H9 (cell line): ENCODE data around the gene TRAF2. TPM values are rescaled to one million over a fixed set of nuclear protein-coding genes. Genes with fewer than 3 reads are reported as not detected.

Source experiments
- DNase-seq: peaks from one replicate; pipeline ENCODE4 v3.0.0-alpha.2; 2017
- H2AFZ ChIP-seq: one replicate; pipeline ENCODE4 v1.6.1; 2013; ENCODE audit warnings: mild to moderate bottlenecking, low read length, control low read depth, moderate library complexity
- H2AK5ac ChIP-seq: 2 replicates; pipeline ENCODE4 v1.6.1; 2013; ENCODE audit warnings: low read length, control low read depth, mixed read lengths; ENCODE audit not compliant: insufficient read length
- H2BK120ac ChIP-seq: one replicate; pipeline ENCODE4 v1.6.1; 2013; ENCODE audit warnings: low read depth, mild to moderate bottlenecking, low read length, control low read depth, inconsistent platforms; ENCODE audit not compliant: poor library complexity, severe bottlenecking
- H2BK12ac ChIP-seq: 2 replicates; pipeline ENCODE4 v1.6.1; 2013; ENCODE audit warnings: low read length, control low read depth, mixed read lengths, low read depth; ENCODE audit not compliant: insufficient read length
- H2BK15ac ChIP-seq: 2 replicates; pipeline ENCODE4 v1.6.1; 2013; ENCODE audit warnings: low read depth, low read length, control low read depth
- H2BK20ac ChIP-seq: one replicate; pipeline ENCODE4 v1.6.1; 2013; ENCODE audit warnings: low read depth, mild to moderate bottlenecking, low read length, control low read depth, inconsistent platforms; ENCODE audit not compliant: poor library complexity, severe bottlenecking
- H2BK5ac ChIP-seq: 2 replicates; pipeline ENCODE4 v1.6.1; 2013; ENCODE audit warnings: low read length, control low read depth, mixed read lengths; ENCODE audit not compliant: insufficient read length
- H3K14ac ChIP-seq: 2 replicates; pipeline ENCODE4 v1.6.1; 2013; ENCODE audit warnings: low read length, control low read depth; ENCODE audit not compliant: insufficient read depth
- H3K18ac ChIP-seq: 2 replicates; pipeline ENCODE4 v1.6.1; 2013; ENCODE audit warnings: low read depth, mild to moderate bottlenecking, mixed read lengths, low read length, control low read depth; ENCODE audit not compliant: insufficient read length
- H3K23ac ChIP-seq: 2 replicates; pipeline ENCODE4 v1.6.1; 2013; ENCODE audit warnings: low read length, control low read depth, mixed read lengths, low read depth; ENCODE audit not compliant: insufficient read length
- H3K23me2 ChIP-seq: 2 replicates; pipeline ENCODE4 v1.6.1; 2013; ENCODE audit warnings: low read depth, mild to moderate bottlenecking, mixed read lengths, low read length, control low read depth; ENCODE audit not compliant: insufficient read length, poor library complexity, severe bottlenecking
- H3K27ac ChIP-seq: 2 replicates; pipeline ENCODE4 v1.5.1; 2013; ENCODE audit warnings: low read length, control low read depth, mixed read lengths, low read depth; ENCODE audit not compliant: insufficient read length
- H3K27me3 ChIP-seq: 2 replicates; pipeline ENCODE4 v1.6.1; 2013; ENCODE audit warnings: low read length, control low read depth, inconsistent platforms; ENCODE audit not compliant: insufficient read depth
- H3K4ac ChIP-seq: 2 replicates; pipeline ENCODE4 v1.6.1; 2013; ENCODE audit warnings: low read depth, mild to moderate bottlenecking, control low read depth, inconsistent platforms, low read length, moderate library complexity
- H3K4me1 ChIP-seq: 2 replicates; pipeline ENCODE4 v1.6.1; 2013; ENCODE audit warnings: low read length, control low read depth, inconsistent platforms; ENCODE audit not compliant: insufficient read depth
- H3K4me2 ChIP-seq: 2 replicates; pipeline ENCODE4 v1.6.1; 2013; ENCODE audit warnings: low read length, control low read depth, mixed read lengths; ENCODE audit not compliant: insufficient read length, insufficient read depth
- H3K56ac ChIP-seq: 2 replicates; pipeline ENCODE4 v1.6.1; 2013; ENCODE audit warnings: low read depth, mild to moderate bottlenecking, mixed read lengths, low read length, control low read depth; ENCODE audit not compliant: insufficient read length
- H3K79me1 ChIP-seq: 2 replicates; pipeline ENCODE4 v1.6.1; 2013; ENCODE audit warnings: low read depth, mild to moderate bottlenecking, moderate library complexity, low read length, control low read depth, inconsistent platforms; ENCODE audit not compliant: insufficient read depth, poor library complexity, severe bottlenecking
- H3K79me2 ChIP-seq: 2 replicates; pipeline ENCODE4 v1.6.1; 2013; ENCODE audit warnings: low read length, control low read depth, inconsistent platforms; ENCODE audit not compliant: insufficient read depth
- H3K9ac ChIP-seq: 2 replicates; pipeline ENCODE4 v1.6.1; 2013; ENCODE audit warnings: low read length, control low read depth, mixed read lengths; ENCODE audit not compliant: insufficient read length; ENCODE audit errors: extremely low read depth
- H3K9me3 ChIP-seq: one replicate; pipeline ENCODE4 v1.6.1; 2013; ENCODE audit warnings: low read depth, low read length, inconsistent platforms; ENCODE audit not compliant: control insufficient read depth
- H3T11ph ChIP-seq: one replicate; pipeline ENCODE4 v1.6.1; 2013; ENCODE audit warnings: mild to moderate bottlenecking, low read length, control low read depth, inconsistent platforms
- H4K20me1 ChIP-seq: one replicate; pipeline ENCODE4 v1.6.1; 2013; ENCODE audit not compliant: control insufficient read depth, insufficient read length, insufficient read depth
- H4K5ac ChIP-seq: 2 replicates; pipeline ENCODE4 v1.6.1; 2013; ENCODE audit warnings: low read depth, mild to moderate bottlenecking, mixed read lengths, low read length, control low read depth; ENCODE audit not compliant: insufficient read length
- H4K8ac ChIP-seq: replicated peaks from 2 replicates; pipeline ENCODE4 v1.6.1; 2013; ENCODE audit warnings: low read length, control low read depth, mixed read lengths, low read depth; ENCODE audit not compliant: insufficient read length
- H4K91ac ChIP-seq: 2 replicates; pipeline ENCODE4 v1.6.1; 2013; ENCODE audit warnings: low read depth, mild to moderate bottlenecking, moderate library complexity, mixed read lengths, low read length, control low read depth; ENCODE audit not compliant: insufficient read length
- H3K27ac Mint-ChIP-seq, 3 experiments: 2 replicates in 2 of 3; 3 replicates in 1 of 3; pipeline ENCODE4 v1.8.0; 2020 to 2021; ENCODE audit warnings: mixed read lengths in 3 of 3, mild to moderate bottlenecking in 1 of 3, moderate library complexity in 1 of 3
- H3K27me3 Mint-ChIP-seq: 2 replicates; pipeline ENCODE4 v1.8.0; 2021; ENCODE audit warnings: low read depth, mild to moderate bottlenecking, moderate library complexity, mixed read lengths
- H3K36me3 Mint-ChIP-seq, 3 experiments: 2 replicates in 2 of 3; 3 replicates in 1 of 3; pipeline ENCODE4 v1.8.0; 2020 to 2021; ENCODE audit warnings: low read depth in 3 of 3, mixed read lengths in 3 of 3; ENCODE audit not compliant: insufficient read depth in 1 of 3
- H3K4me1 Mint-ChIP-seq, 2 experiments: 2 replicates each; pipeline ENCODE4 v1.8.0; 2020; ENCODE audit warnings: mixed read lengths in 2 of 2
- H3K4me3 Mint-ChIP-seq, 2 experiments: 2 replicates in 1 of 2; 3 replicates in 1 of 2; pipeline ENCODE4 v1.8.0; 2020 to 2021; ENCODE audit warnings: mild to moderate bottlenecking in 2 of 2, mixed read lengths in 2 of 2, moderate library complexity in 1 of 2
- H3K9me3 Mint-ChIP-seq, 2 experiments: 2 replicates in 1 of 2; 3 replicates in 1 of 2; pipeline ENCODE4 v1.8.0; 2020; ENCODE audit warnings: mild to moderate bottlenecking in 2 of 2, mixed read lengths in 2 of 2, moderate library complexity in 1 of 2
- WGBS: extraction: QIAGEN DNeasy Blood & Tissue Kit; methylation state at CpG from one replicate; pipeline ENCODE4 v1.1.7; 2013; ENCODE audit warnings: missing lambda C conversion rate, low lambda C conversion rate, mixed read lengths; ENCODE audit not compliant: insufficient read length; ENCODE audit errors: extremely low coverage; 5-methylcytosine and 5-hydroxymethylcytosine counted together
- total RNA-seq: library from RNA; stranded (reverse); gene quantifications from 2 replicates; pipeline ENCODE4 v1.2.1, GENCODE V29; 2021
- TF ChIP-seq, protein P1 (sequence below): fragments of 200-600 bp; sonication (generic); conservative IDR thresholded peaks from 3 replicates; pipeline ENCODE4 v1.8.0; 2021; ENCODE audit warnings: antibody characterized with exemption, mild to moderate bottlenecking

Gene TRAF2
- total RNA-seq, 1 experiment from 2014 or later, result 48.8 TPM

GRCh38 chr9:136925414-136926153 is 39.3 kb downstream of the TRAF2 start:
- Histone ChIP-seq H2BK20ac (no peak overlapping the region), H3K4me1 (no peaks in the 10 kb centered on the region), H3T11ph (no peak overlapping the region), H3K9ac (no peak overlapping the region), H3K79me1 (no peaks in the 10 kb centered on the region), H3K14ac (no peak overlapping the region), H4K5ac (no peak overlapping the region), H3K23me2 (no peaks in the 10 kb centered on the region), H3K18ac (no peak overlapping the region), H2BK120ac (no peak overlapping the region), H3K79me2 (no peaks in the 10 kb centered on the region), H3K9me3 (no peaks in the 10 kb centered on the region), H3K23ac (no peak overlapping the region), H2AFZ (no peak overlapping the region), H2BK5ac (no peak overlapping the region), H4K8ac (no peak overlapping the region), H3K4ac (no peak overlapping the region), H2BK12ac (no peak overlapping the region), H4K91ac (no peak overlapping the region), H3K27me3 (no peaks in the 10 kb centered on the region), H3K4me2 (no peak overlapping the region), H3K27ac (no peak overlapping the region), H2AK5ac (no peak overlapping the region), H2BK15ac (no peak overlapping the region), H3K56ac (no peak overlapping the region), H4K20me1 (no peaks in the 10 kb centered on the region)
- no peaks in the 10 kb centered on the region for H3K9me3 Mint-ChIP-seq
- DNase-seq, result peak; percentile 32
- H3K27me3 Mint-ChIP-seq, result no peaks in the 10 kb centered on the region
- peaks cover 18 to 67% (median 55%) of the 10 kb centered on the region in 3 experiments; a peak in 6 of 7 replicates for H3K36me3 Mint-ChIP-seq
- H3K4me3 Mint-ChIP-seq, result no peak overlapping the region
- WGBS, result no CpG with 5 or more reads among the region's 33 CpGs
- H3K4me1 Mint-ChIP-seq, result no peaks in the 10 kb centered on the region
- TF ChIP-seq, protein P1, sequence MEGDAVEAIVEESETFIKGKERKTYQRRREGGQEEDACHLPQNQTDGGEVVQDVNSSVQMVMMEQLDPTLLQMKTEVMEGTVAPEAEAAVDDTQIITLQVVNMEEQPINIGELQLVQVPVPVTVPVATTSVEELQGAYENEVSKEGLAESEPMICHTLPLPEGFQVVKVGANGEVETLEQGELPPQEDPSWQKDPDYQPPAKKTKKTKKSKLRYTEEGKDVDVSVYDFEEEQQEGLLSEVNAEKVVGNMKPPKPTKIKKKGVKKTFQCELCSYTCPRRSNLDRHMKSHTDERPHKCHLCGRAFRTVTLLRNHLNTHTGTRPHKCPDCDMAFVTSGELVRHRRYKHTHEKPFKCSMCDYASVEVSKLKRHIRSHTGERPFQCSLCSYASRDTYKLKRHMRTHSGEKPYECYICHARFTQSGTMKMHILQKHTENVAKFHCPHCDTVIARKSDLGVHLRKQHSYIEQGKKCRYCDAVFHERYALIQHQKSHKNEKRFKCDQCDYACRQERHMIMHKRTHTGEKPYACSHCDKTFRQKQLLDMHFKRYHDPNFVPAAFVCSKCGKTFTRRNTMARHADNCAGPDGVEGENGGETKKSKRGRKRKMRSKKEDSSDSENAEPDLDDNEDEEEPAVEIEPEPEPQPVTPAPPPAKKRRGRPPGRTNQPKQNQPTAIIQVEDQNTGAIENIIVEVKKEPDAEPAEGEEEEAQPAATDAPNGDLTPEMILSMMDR, result no peak; the same call in 2 of the 3 replicates
- no peak overlapping the region for H3K27ac Mint-ChIP-seq
